Caco-2 (cell line): Measurements from ENCODE around the gene KLF16. TPM values are rescaled to one million over a fixed set of nuclear protein-coding genes. Genes with fewer than 3 reads are reported as not detected.

ENCODE experiments used
- BruUV-seq: library from RNA; stranded (reverse); fragments of 400-500 nt; replicated peaks from 2 replicates; lab custom pipeline; 2021; lab: Mats Ljungman, UMichigan
- CTCF ChIA-PET: fragments of 300-600 bp; sonication (Branson Sonifier 250); formaldehyde crosslinking; loops from one replicate; lab custom pipeline; 2022; ENCODE audit warnings: antibody characterized with exemption; lab: Charles Lee
- POLR2A ChIA-PET: fragments of 300-600 bp; sonication (Branson Sonifier 250); formaldehyde crosslinking; loops from one replicate; lab custom pipeline; 2022; ENCODE audit warnings: antibody characterized with exemption; lab: Charles Lee
- DNase-seq, 2 experiments: peaks; one replicate each; pipeline versions ENCODE4 v3.0.0 to v3.0.0-alpha.2; 2020 to 2022
- H3K27me3 ChIP-seq: replicated peaks from 2 replicates; pipeline ENCODE4 v1.6.0; 2011; ENCODE audit warnings: low read length; ENCODE audit not compliant: control insufficient read depth, insufficient read depth
- H3K36me3 ChIP-seq: 2 replicates; pipeline ENCODE4 v1.5.1; 2011; ENCODE audit warnings: low read length; ENCODE audit not compliant: control insufficient read depth, insufficient read depth
- H3K4me1 ChIP-seq: fragments of 250-450 bp; sonication (Bioruptor Pico); 2 replicates; pipeline ENCODE4 v1.5.1; 2020; ENCODE audit warnings: mild to moderate bottlenecking
- H3K4me3 ChIP-seq: 2 replicates; pipeline ENCODE4 v1.5.1; 2011; ENCODE audit warnings: low read depth, mild to moderate bottlenecking, control low read depth, low read length
- H3K9me3 ChIP-seq: fragments of 250-450 bp; sonication (Bioruptor Pico); 2 replicates; pipeline ENCODE4 v1.5.1; 2020; ENCODE audit warnings: mild to moderate bottlenecking, moderate library complexity
- H3K27ac Mint-ChIP-seq: one replicate; pipeline ENCODE4 v1.8.0; 2022; ENCODE audit warnings: mixed read lengths; ENCODE audit not compliant: unreplicated experiment
- H3K27me3 Mint-ChIP-seq: one replicate; pipeline ENCODE4 v1.8.0; 2022; ENCODE audit warnings: mixed read lengths; ENCODE audit not compliant: insufficient read depth, unreplicated experiment
- H3K36me3 Mint-ChIP-seq: one replicate; pipeline ENCODE4 v1.8.0; 2022; ENCODE audit warnings: mild to moderate bottlenecking, mixed read lengths; ENCODE audit not compliant: insufficient read depth, unreplicated experiment
- H3K4me1 Mint-ChIP-seq: one replicate; pipeline ENCODE4 v1.8.0; 2022; ENCODE audit warnings: low read depth, mixed read lengths; ENCODE audit not compliant: unreplicated experiment
- H3K4me3 Mint-ChIP-seq: one replicate; pipeline ENCODE4 v1.8.0; 2022; ENCODE audit warnings: mild to moderate bottlenecking, moderate library complexity, mixed read lengths; ENCODE audit not compliant: unreplicated experiment
- H3K9me3 Mint-ChIP-seq: one replicate; pipeline ENCODE4 v1.8.0; 2022; ENCODE audit warnings: mixed read lengths; ENCODE audit not compliant: unreplicated experiment
- intact Hi-C: fragments of 100-400 bp; cut with micrococcal nuclease; formaldehyde crosslinking; loops from one replicate; pipeline ENCODE4 v1.10.0; 2022; ENCODE audit not compliant: unreplicated experiment
- total RNA-seq: library from RNA; stranded (reverse); gene quantifications from 2 replicates; pipeline ENCODE4 v1.2.3, GENCODE V29; 2022
- TF ChIP-seq, protein P1 (sequence below), 2 experiments: fragments of 200-600 bp in 1 of 2; IDR thresholded peaks; 1 replicate in 1 of 2; 2 replicates in 1 of 2; pipeline versions ENCODE4 v1.5.1 to v1.8.0; 2011 to 2022; ENCODE audit warnings: antibody characterized with exemption in 1 of 2, control low read depth in 1 of 2, inconsistent platforms in 1 of 2, low read depth in 1 of 2, low read length in 1 of 2, mild to moderate bottlenecking in 1 of 2, moderate library complexity in 1 of 2; ENCODE audit not compliant: insufficient read depth in 1 of 2, severe bottlenecking in 1 of 2, unreplicated experiment in 1 of 2

Gene KLF16
- total RNA-seq, 1 experiment from 2014 or later = 26.8 TPM

DNA sequence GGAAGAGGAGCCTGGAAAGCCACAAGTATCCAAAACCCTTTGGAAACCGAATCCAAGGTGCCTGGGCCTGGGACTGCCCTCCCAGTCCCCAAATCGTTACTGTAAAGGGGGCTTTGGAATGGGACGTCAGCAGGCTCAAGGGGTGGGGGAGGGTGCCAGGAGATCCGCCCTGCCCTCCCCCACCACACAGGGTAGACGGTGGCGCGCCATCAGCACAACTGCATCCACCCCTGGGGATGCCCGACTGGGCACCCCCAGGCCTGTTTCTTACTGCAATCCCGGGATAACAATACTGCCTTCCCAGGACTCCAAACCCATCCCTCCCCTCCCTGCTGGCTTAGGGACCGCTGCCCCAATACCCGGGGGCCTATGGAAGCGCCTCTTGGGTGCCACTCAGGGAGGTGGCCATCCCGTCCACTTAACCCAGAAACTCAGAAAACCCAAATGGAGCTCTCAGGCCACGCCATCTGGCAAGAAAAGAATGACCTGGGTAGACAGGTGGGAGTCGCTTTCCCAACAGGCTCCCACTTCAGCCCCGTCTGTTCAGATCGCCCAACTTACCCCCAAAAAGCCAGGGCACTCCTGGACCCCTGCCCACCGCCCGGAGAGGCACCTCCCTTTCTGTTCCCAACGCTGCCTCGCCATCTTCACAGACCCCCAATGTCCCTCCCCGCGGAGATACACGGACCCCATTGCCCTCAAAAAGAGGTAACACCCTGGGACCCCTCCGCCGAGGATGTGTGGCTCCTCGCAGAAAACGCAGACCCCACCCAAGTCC lies 2.4 kb downstream of the KLF16 start:
- peaks cover 5% of the 10 kb centered on the region for H3K4me1 Mint-ChIP-seq

DNA sequence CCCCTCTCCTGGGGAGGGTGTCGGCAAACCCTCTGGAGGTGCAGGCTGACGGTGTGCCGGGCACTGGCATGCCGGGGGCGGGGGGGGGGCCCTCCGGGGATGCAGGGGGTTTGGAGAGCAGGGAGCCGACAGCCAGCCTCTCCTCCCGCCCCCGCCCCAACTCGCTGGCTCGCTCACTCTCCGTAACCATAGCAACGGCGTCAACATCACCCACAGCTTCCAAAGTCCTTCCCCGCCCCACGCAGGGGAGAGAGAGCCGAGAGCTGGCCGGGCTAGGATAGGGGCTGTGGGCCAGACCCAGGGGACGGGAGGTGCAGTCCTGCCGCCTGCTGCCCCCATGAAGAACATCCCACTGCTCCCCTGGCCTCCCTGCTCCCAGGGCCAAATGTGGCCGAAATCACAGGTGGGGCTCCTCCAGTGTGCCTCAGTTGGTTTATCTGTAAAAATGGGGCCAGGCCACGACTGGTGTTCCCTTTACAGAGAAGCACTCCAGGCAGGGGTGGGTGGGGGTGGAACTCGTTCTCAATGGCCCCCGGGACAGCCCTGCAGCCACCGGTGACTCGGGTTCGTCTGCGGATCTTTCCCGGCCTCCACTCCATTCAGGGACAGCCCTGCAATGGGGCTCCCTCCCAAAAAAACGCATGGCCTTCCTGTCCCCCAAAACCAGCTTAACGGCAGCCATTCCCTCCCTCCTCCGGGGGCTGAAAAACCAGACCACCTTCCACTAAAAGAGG lies 3.2 kb downstream of the KLF16 start:
- Mint-ChIP-seq H3K27ac (peak overlapping the region; percentile 76), H3K4me3 (no peak overlapping the region), H3K36me3 (peaks cover 14% of the 10 kb centered on the region), H3K4me1 (peaks cover 5% of the 10 kb centered on the region), H3K9me3 (no peaks in the 10 kb centered on the region), H3K27me3 (no peaks in the 10 kb centered on the region)
- CTCF ChIA-PET = interaction anchor here (0.6 to 0.9 kb wide), 2 partner anchors 11 to 14 kb away, joined by 3 to 9 read pairs; no protein-coding TSS in a partner anchor
- no TSS peak for BruUV-seq
- intact Hi-C loops = no loop called here
- no peaks in the 10 kb centered on the region for H3K9me3 ChIP-seq
- peak overlapping the region; percentile 11 for H3K4me3 ChIP-seq
- no peaks in the 10 kb centered on the region for H3K27me3 ChIP-seq
- peak; percentile 87 to 88 for DNase-seq
- TF ChIP-seq, protein P1, sequence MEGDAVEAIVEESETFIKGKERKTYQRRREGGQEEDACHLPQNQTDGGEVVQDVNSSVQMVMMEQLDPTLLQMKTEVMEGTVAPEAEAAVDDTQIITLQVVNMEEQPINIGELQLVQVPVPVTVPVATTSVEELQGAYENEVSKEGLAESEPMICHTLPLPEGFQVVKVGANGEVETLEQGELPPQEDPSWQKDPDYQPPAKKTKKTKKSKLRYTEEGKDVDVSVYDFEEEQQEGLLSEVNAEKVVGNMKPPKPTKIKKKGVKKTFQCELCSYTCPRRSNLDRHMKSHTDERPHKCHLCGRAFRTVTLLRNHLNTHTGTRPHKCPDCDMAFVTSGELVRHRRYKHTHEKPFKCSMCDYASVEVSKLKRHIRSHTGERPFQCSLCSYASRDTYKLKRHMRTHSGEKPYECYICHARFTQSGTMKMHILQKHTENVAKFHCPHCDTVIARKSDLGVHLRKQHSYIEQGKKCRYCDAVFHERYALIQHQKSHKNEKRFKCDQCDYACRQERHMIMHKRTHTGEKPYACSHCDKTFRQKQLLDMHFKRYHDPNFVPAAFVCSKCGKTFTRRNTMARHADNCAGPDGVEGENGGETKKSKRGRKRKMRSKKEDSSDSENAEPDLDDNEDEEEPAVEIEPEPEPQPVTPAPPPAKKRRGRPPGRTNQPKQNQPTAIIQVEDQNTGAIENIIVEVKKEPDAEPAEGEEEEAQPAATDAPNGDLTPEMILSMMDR (IDR thresholded peaks at IDR 0.05; ENCODE audit: insufficient read depth in 1 of 2, low read depth in 1 of 2, low read length in 1 of 2, severe bottlenecking in 1 of 2, unreplicated experiment in 1 of 2) = no peak
- no peaks in the 10 kb centered on the region for H3K36me3 ChIP-seq
- H3K4me1 ChIP-seq = peaks cover 43% of the 10 kb centered on the region
- POLR2A ChIA-PET = interaction anchor here (0.5 kb wide), 1 partner anchor 681 kb away, joined by 3 read pairs; no protein-coding TSS in a partner anchor

More for the DNA sequence above, 2.4 kb downstream of the KLF16 start:
- ChIA-PET CTCF (no interaction called here), POLR2A (no interaction called here)
- Mint-ChIP-seq H3K36me3 (peaks cover 14% of the 10 kb centered on the region), H3K27me3 (no peaks in the 10 kb centered on the region), H3K9me3 (no peaks in the 10 kb centered on the region), H3K4me3 (peak overlapping the region; percentile 73), H3K27ac (peak overlapping the region; percentile 35)
- Histone ChIP-seq H3K9me3 (no peaks in the 10 kb centered on the region), H3K4me1 (peaks cover 45% of the 10 kb centered on the region), H3K36me3 (no peaks in the 10 kb centered on the region), H3K27me3 (no peaks in the 10 kb centered on the region), H3K4me3 (peak overlapping the region; percentile 89)
- DNase-seq = no peak
- TF ChIP-seq, protein P1 (IDR thresholded peaks at IDR 0.05; ENCODE audit: insufficient read depth in 1 of 2, low read depth in 1 of 2, low read length in 1 of 2, severe bottlenecking in 1 of 2, unreplicated experiment in 1 of 2) = no peak
- BruUV-seq = no TSS peak
- intact Hi-C loops = no loop called here

DNA sequence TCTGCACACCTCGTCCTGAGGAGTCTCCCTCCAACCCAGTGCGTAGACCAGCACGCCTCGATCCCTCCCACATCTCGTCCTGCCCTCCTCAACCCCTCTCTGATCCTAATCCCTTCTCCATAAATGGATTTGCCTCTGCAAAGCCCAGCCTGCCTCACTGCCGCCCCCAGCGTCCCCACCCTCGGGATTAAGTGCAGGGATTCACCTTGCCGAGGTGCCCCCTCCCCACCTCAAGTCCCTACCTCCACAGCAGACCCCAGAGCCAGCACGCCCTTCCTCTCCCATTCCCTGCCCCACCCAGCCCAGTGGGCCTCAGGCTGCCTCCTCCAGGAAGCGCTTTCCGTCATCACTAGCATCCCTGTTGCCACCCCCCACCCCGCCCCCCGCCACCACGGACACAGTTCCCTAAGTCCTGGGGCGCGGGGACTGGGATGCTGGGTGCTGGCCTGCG lies 4.0 kb downstream of the KLF16 start:
- intact Hi-C loops = no loop called here
- H3K9me3 Mint-ChIP-seq = no peaks in the 10 kb centered on the region

More for the DNA sequence above, 4.0 kb downstream of the KLF16 start:
- no peaks in the 10 kb centered on the region for H3K36me3 ChIP-seq
- Mint-ChIP-seq H3K36me3 (peaks cover 14% of the 10 kb centered on the region), H3K27ac (peak overlapping the region; percentile 76), H3K27me3 (no peaks in the 10 kb centered on the region), H3K4me1 (peaks cover 5% of the 10 kb centered on the region), H3K4me3 (no peak overlapping the region)
- DNase-seq = no peak
- no peak overlapping the region for H3K4me3 ChIP-seq
- H3K9me3 ChIP-seq = no peaks in the 10 kb centered on the region
- CTCF ChIA-PET = interaction anchor here (0.9 kb wide), 1 partner anchor 10 kb away, joined by 9 read pairs; no protein-coding TSS in a partner anchor
- H3K4me1 ChIP-seq = peaks cover 39% of the 10 kb centered on the region
- H3K27me3 ChIP-seq = no peaks in the 10 kb centered on the region
- no TSS peak for BruUV-seq
- POLR2A ChIA-PET = no interaction called here
- TF ChIP-seq, protein P1 (IDR thresholded peaks at IDR 0.05; ENCODE audit: insufficient read depth in 1 of 2, low read depth in 1 of 2, low read length in 1 of 2, severe bottlenecking in 1 of 2, unreplicated experiment in 1 of 2) = no peak
